Colonic mucosa (tissue), 4 donors: ENCODE measurements around the gene DNASE1L2. TPM values are rescaled to one million over a fixed set of nuclear protein-coding genes. Genes with fewer than 3 reads are reported as not detected.
"Not testable (repeated sequence)": the region's sequence is repeated elsewhere in the genome, so short reads cannot be mapped to it uniquely, and the experiment has no call there.

Source experiments
- DNase-seq: peaks from one replicate; pipeline ENCODE4 v3.0.0-alpha.2; 2020
- H3K27ac ChIP-seq: fragments of 200-600 bp; one replicate; pipeline ENCODE4 v1.8.0; 2021
- H3K27me3 ChIP-seq: fragments of 200-600 bp; one replicate; pipeline ENCODE4 v1.8.0; 2021
- H3K36me3 ChIP-seq: fragments of 200-600 bp; one replicate; pipeline ENCODE4 v1.8.0; 2021
- H3K4me1 ChIP-seq: fragments of 200-600 bp; one replicate; pipeline ENCODE4 v1.8.0; 2021; ENCODE audit warnings: mild to moderate bottlenecking
- H3K4me3 ChIP-seq: fragments of 200-600 bp; one replicate; pipeline ENCODE4 v1.8.0; 2021
- H3K9ac ChIP-seq, 2 donors: one replicate each; pipeline ENCODE4 v1.7.0; 2013; ENCODE audit warnings: control low read depth in 2 of 2, low read depth in 2 of 2, low read length in 2 of 2
- H3K9me3 ChIP-seq: fragments of 200-600 bp; one replicate; pipeline ENCODE4 v1.8.0; 2021
- CTCF ChIP-seq: fragments of 200-600 bp; IDR thresholded peaks from one replicate; pipeline ENCODE4 v1.8.0; 2022; ENCODE audit warnings: antibody characterized with exemption, mild to moderate bottlenecking
- intact Hi-C: fragments of 100-400 bp; cut with DNase I; formaldehyde crosslinking; loops from one replicate; pipeline ENCODE4 v1.14.1; 2022
- total RNA-seq, 2 donors: library from RNA; stranded (reverse); fragmentation: NEBNext Ultra II Directional in 1 of 2; extraction: Animal tissue kit (Norgen Biotek cat#: 25700) in 1 of 2; gene quantifications; one replicate each; pipeline ENCODE4 v1.2.1, GENCODE V29; 2021
- donor health status: healthy.
- donor health status: DM: no; HTN: no; CAD: no.
- donor health status: DM: no; HTN: no; CAD: no.

Gene DNASE1L2
- total RNA-seq, 2 donors from 2014 or later = 0.85 to 2.4 TPM

- peaks cover 16% of the 10 kb centered on the region for H3K4me1 ChIP-seq
- H3K27ac ChIP-seq = no peak overlapping the region
- no peak for DNase-seq
- H3K9ac ChIP-seq = no peak overlapping the region
- H3K27me3 ChIP-seq = peaks cover 26% of the 10 kb centered on the region
- TF ChIP-seq CTCF = no peak
- no peak overlapping the region for H3K4me3 ChIP-seq
- H3K9me3 ChIP-seq = no peaks in the 10 kb centered on the region
- intact Hi-C loops = no loop called here
- H3K36me3 ChIP-seq = peaks cover 21% of the 10 kb centered on the region
These were observed 848 bp downstream of the DNASE1L2 start for GRCh38 chr16:2237102-2237482.

GRCh38 chr16:2237493-2238149 lies 1.4 kb downstream of the DNASE1L2 start:
- Histone ChIP-seq H3K36me3 (peaks cover 18% of the 10 kb centered on the region), H3K27ac (no peak overlapping the region), H3K27me3 (peaks cover 26% of the 10 kb centered on the region), H3K4me3 (no peak overlapping the region), H3K9me3 (no peaks in the 10 kb centered on the region), H3K4me1 (peaks cover 16% of the 10 kb centered on the region), H3K9ac (no peak overlapping the region)
- intact Hi-C loops = no loop called here
- DNase-seq = no peak
- TF ChIP-seq CTCF = no peak

GRCh38 chr16:2238150-2238837 lies 2.0 kb downstream of the DNASE1L2 start:
- no peak overlapping the region for H3K27ac ChIP-seq
- H3K4me1 ChIP-seq = peaks cover 16% of the 10 kb centered on the region
- intact Hi-C loops = no loop called here
- H3K9ac ChIP-seq = no peak overlapping the region
- TF ChIP-seq CTCF = no peak
- H3K4me3 ChIP-seq = no peak overlapping the region
- peaks cover 18% of the 10 kb centered on the region for H3K36me3 ChIP-seq
- H3K9me3 ChIP-seq = no peaks in the 10 kb centered on the region
- DNase-seq = no peak
- H3K27me3 ChIP-seq = peaks cover 26% of the 10 kb centered on the region

GRCh38 chr16:2238838-2239675 lies 2.8 kb downstream of the DNASE1L2 start:
- peaks cover 26% of the 10 kb centered on the region for H3K27me3 ChIP-seq

GRCh38 chr16:2240331-2240730 lies 4.1 kb downstream of the DNASE1L2 start:
- H3K9ac ChIP-seq, intact Hi-C loops, H3K9me3 ChIP-seq, H3K4me3 ChIP-seq, DNase-seq, H3K27ac ChIP-seq: not testable (repeated sequence)
- Histone ChIP-seq H3K36me3 (peaks cover 10% of the 10 kb centered on the region), H3K27me3 (peaks cover 26% of the 10 kb centered on the region), H3K4me1 (peaks cover 16% of the 10 kb centered on the region)

More at GRCh38 chr16:2238838-2239675, 2.8 kb downstream of the DNASE1L2 start:
- Histone ChIP-seq H3K4me3 (no peak overlapping the region), H3K4me1 (peaks cover 16% of the 10 kb centered on the region), H3K9ac (no peak overlapping the region), H3K27ac (no peak overlapping the region), H3K9me3 (no peaks in the 10 kb centered on the region), H3K36me3 (peaks cover 17% of the 10 kb centered on the region)
- TF ChIP-seq CTCF = no peak
- intact Hi-C loops = no loop called here
- DNase-seq = no peak
